Measurements from ENCODE around the gene IP6K1.

The IP6K1 gene

GRCh38 chr3:49721596-49721895 lies 64.8 kb downstream of the IP6K1 start:
- Histone ChIP-seq H3K4me3 (no peak overlapping the region), H3K4me1 (peaks cover 0 to 45% (median 37%) of the 10 kb centered on the region in 4 donors), H3K9me3 (no peaks in the 10 kb centered on the region), H3K27ac (no peak overlapping the region), H3K27me3 (no peaks in the 10 kb centered on the region), H3K36me3 (peaks cover 4 to 44% (median 31%) of the 10 kb centered on the region in 3 donors)
- intact Hi-C loops (cut with DNase I; ENCODE audit: low total_unique reads): loop anchor here (10.0 kb wide), 1 partner anchor 63 kb away; the partner anchor contains the start of gene IP6K1
- TF ChIP-seq CTCF (IDR thresholded peaks at IDR 0.05): no peak
- DNase-seq: no peak

DNA sequence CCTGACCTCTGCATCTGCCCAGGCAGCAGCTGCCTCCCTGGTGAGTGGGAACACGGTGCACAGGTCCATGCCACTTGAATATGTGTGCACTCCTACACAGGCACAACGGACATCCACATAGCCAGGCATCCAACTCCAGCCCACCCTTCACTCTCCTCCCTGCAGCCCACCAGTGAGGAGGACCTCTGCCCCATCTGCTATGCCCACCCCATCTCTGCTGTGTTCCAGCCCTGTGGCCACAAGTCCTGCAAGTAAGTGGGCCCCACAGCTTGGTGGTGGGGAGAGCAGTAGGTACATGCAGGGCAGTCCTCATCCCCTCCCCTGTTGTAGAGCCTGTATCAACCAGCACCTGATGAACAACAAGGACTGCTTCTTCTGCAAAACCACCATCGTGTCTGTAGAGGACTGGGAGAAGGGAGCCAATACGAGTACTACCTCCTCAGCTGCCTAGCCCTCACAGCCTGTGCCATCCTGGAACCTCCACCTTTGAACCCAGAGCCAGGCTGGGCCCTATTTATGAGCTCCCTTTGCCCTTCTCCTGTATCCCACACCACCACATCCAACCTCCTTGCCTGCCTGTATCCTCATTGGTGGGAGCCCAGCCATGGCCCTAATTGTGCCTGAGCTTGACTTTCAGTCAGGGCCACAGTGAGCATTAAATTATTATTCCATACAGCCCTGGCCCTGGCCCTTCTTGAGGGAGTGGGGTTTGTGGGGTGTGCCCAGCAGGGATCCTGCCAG lies 65.3 kb downstream of the IP6K1 start:
- intact Hi-C loops (cut with DNase I; ENCODE audit: low total_unique reads): loop anchor here (10.0 kb wide), 1 partner anchor 64 kb away; the partner anchor contains the start of gene IP6K1
- peak in 1 of 2 donors; percentile 54 for DNase-seq
- Histone ChIP-seq H3K9me3 (no peaks in the 10 kb centered on the region), H3K4me3 (no peak overlapping the region), H3K27ac (no peak overlapping the region), H3K36me3 (peaks cover 0 to 44% (median 31%) of the 10 kb centered on the region in 3 donors), H3K4me1 (peaks cover 0 to 45% (median 37%) of the 10 kb centered on the region in 4 donors), H3K27me3 (no peaks in the 10 kb centered on the region)
- no peak for TF ChIP-seq CTCF (IDR thresholded peaks at IDR 0.05)

DNA sequence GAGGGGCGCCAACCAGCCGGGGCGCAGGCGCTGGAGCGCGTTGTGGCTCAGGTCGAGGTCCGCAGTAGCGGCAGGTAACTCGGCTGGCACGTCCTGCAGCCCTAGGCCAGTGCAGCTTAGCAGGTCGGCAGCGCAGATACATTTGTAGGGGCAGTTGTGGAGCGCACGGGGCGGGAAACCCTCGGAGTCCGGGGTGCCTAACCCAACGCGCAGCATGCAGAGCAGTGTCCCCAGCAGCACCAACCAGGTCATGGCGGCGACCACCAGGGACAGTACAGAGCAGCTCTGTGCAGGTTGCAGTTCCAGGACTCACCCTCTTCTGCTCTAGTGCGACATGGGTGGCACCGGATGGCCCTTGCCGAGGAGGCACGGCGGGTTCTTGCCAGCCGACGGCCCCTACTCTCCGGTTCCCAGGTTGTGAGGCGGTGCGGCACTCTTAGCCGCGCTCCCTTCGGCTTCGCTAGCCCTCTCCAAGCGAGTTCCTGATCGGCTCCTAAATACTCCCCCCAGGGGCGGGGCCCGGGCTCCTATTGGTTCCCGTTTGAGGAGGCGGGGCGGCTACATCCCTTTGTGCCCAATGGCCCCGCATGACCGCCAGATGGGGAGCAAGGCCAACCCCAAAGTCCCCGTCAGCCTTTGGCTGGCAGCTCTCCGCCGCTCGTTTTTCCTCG lies 67.0 kb downstream of the IP6K1 start, which contains the start of gene AMIGO3:
Gene AMIGO3, minus strand, starts transcription at position 471 of the 671 bp plus-strand sequence. Its CDS starts 219 bp downstream, at position 252.
- Histone ChIP-seq H3K9me3 (no peaks in the 10 kb centered on the region), H3K27ac (peak within 1 kb of the TSS; percentile 50 to 59), H3K27me3 (no peaks in the 10 kb centered on the region), H3K4me3 (peak within 1 kb of the TSS; percentile 53 to 64), H3K4me1 (peaks cover 0 to 38% (median 31%) of the 10 kb centered on the region in 4 donors), H3K36me3 (peaks cover 0 to 48% (median 33%) of the 10 kb centered on the region in 3 donors)
- peak; percentile 97 to 98 for DNase-seq
- peak; percentile 60 to 83 for TF ChIP-seq CTCF (IDR thresholded peaks at IDR 0.05)
- intact Hi-C loops (cut with DNase I; ENCODE audit: low total_unique reads): no loop called here

GRCh38 chr3:49718858-49719213 lies 67.5 kb downstream of the IP6K1 start:
- H3K9me3 ChIP-seq: no peaks in the 10 kb centered on the region
- no peak overlapping the region for H3K27ac ChIP-seq
- H3K4me1 ChIP-seq: peaks cover 0 to 35% (median 29%) of the 10 kb centered on the region in 4 donors
- no peak for TF ChIP-seq CTCF (IDR thresholded peaks at IDR 0.05)
- peaks cover 0 to 53% (median 33%) of the 10 kb centered on the region in 3 donors for H3K36me3 ChIP-seq
- intact Hi-C loops (cut with DNase I; ENCODE audit: low total_unique reads): no loop called here
- H3K4me3 ChIP-seq: peak overlapping the region; percentile 53 to 64
- DNase-seq: no peak
- no peaks in the 10 kb centered on the region for H3K27me3 ChIP-seq

- Histone ChIP-seq H3K27me3 (no peaks in the 10 kb centered on the region), H3K4me1 (peaks cover 0 to 33% (median 27%) of the 10 kb centered on the region in 4 donors), H3K9me3 (no peaks in the 10 kb centered on the region), H3K36me3 (peaks cover 0 to 59% (median 33%) of the 10 kb centered on the region in 3 donors), H3K27ac (no peak overlapping the region), H3K4me3 (no peak overlapping the region)
- no peak for TF ChIP-seq CTCF (IDR thresholded peaks at IDR 0.05)
- peak in 1 of 2 donors; percentile 64 for DNase-seq
- intact Hi-C loops (cut with DNase I; ENCODE audit: low total_unique reads): no loop called here
These were observed 68.1 kb downstream of the IP6K1 start for GRCh38 chr3:49717959-49718857.
